ENCODE data around the gene ECEL1. TPM values are rescaled to one million over a fixed set of nuclear protein-coding genes. Genes with fewer than 3 reads are reported as not detected.
"Not testable (repeated sequence)": the region's sequence is repeated elsewhere in the genome, so short reads cannot be mapped to it uniquely, and the experiment has no call there.

The ECEL1 gene
- total and polyA plus RNA-seq, 2 donors (not counting 1 experiment from before 2014, with no cell fraction given): 0.47 TPM; not detected in 1

DNA sequence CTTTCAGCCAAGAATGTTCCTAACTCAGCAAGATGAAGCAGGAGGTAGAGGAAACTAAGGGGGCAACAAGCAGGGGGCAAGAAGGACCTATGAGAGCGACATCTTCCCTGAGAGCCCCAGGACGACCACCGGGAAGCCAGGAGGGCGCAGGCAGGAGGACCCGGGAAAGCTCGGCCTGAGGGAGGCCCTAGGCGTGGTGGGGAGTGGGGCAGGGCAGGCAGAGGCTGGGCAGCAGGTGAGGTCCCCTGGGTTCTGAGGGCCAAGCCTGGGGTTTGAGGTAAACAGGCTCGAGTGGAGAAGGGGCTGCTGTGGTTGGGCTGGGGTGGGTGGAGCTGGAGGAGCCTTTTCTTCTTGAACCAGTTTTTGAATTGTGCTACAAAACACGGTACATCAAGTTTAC is 33.0 kb downstream of the ECEL1 start:
- no peak overlapping the region for H3K27ac Mint-ChIP-seq
- WGBS (ENCODE audit: insufficient coverage): 95% methylated on average over 8 of the region's 9 CpGs
- peaks cover 19% of the 10 kb centered on the region for H3K27me3 Mint-ChIP-seq

DNA sequence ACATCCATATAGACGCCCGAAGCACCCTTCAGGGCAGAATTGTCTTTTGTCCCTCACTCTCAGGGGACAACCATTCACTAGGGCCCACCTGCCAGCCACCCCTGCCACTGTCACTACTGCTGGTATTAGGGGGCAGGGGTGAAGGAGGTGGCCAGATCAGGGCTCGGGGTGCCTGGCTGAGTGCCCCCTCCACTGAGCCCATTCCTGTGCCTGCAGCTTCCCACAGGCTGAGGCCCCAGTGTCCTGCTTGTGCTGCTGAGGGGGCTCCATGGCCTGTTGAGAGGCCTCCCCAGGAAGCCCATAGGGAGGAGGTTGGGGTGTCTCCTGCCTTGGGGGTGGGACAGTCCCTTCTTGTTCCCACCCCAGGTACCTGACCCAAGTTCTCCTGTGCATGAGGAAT is 36.0 kb downstream of the ECEL1 start:
- H4K20me1 ChIP-seq (ENCODE audit: control insufficient read depth, insufficient read depth, low read length, poor library complexity, severe bottlenecking); H3K79me2 ChIP-seq (ENCODE audit: control insufficient read depth, insufficient read depth, low read length); H3K4me2 ChIP-seq (replicated peaks; ENCODE audit: low read depth, low read length, poor library complexity, severe bottlenecking); CTCF ChIA-PET; H2AFZ ChIP-seq (ENCODE audit: insufficient read depth, low read depth, low read length, poor library complexity, severe bottlenecking); H3K4me3 Mint-ChIP-seq; H3K4me1 Mint-ChIP-seq; H3K27ac Mint-ChIP-seq; ATAC-seq (ENCODE audit: low read depth); intact Hi-C loops (cut with micrococcal nuclease); DNase-seq; H3K9me3 Mint-ChIP-seq (ENCODE audit: insufficient read depth); POLR2A ChIA-PET; H3K27me3 ChIP-seq (replicated peaks in 1 of 4; ENCODE audit: control extremely low read depth in 1 of 4, control insufficient read depth in 3 of 4, insufficient read depth in 4 of 4, low read length in 3 of 4); H3K36me3 ChIP-seq (replicated peaks in 1 of 2; ENCODE audit: control extremely low read depth in 1 of 2, control insufficient read depth in 1 of 2, extremely low read depth in 1 of 2, insufficient read depth in 2 of 2, low read length in 1 of 2); H3K9me3 ChIP-seq (ENCODE audit: control extremely low read depth in 1 of 3, control insufficient read depth in 2 of 3, insufficient read depth in 1 of 3, low read length in 2 of 3); H3K4me1 ChIP-seq (ENCODE audit: control insufficient read depth in 2 of 2, insufficient read depth in 2 of 2, low read length in 2 of 2); H3K4me3 ChIP-seq (ENCODE audit: control extremely low read depth in 1 of 5, extremely low read depth in 1 of 5, insufficient read depth in 1 of 5, low read depth in 2 of 5, low read length in 4 of 5); H3K27ac ChIP-seq (ENCODE audit: low read length in 2 of 2); H3K9ac ChIP-seq (ENCODE audit: low read length): not testable (repeated sequence)
- H3K27me3 Mint-ChIP-seq: peaks cover 12% of the 10 kb centered on the region
- 90% methylated on average over 3 of the region's 3 CpGs for WGBS (ENCODE audit: insufficient coverage)

More for the DNA sequence above, 33.0 kb downstream of the ECEL1 start:
- no peak overlapping the region for H3K4me3 ChIP-seq (ENCODE audit: control extremely low read depth in 1 of 5, extremely low read depth in 1 of 5, insufficient read depth in 1 of 5, low read depth in 2 of 5, low read length in 4 of 5)
- Mint-ChIP-seq H3K4me3 (no peak overlapping the region), H3K9me3 (ENCODE audit: insufficient read depth) (no peaks in the 10 kb centered on the region), H3K4me1 (no peaks in the 10 kb centered on the region)
- DNase-seq (no peak), ATAC-seq (ENCODE audit: low read depth) (no peak)
- peaks cover 0 to 8% (median 0%) of the 10 kb centered on the region in 3 donors for H3K9me3 ChIP-seq (ENCODE audit: control extremely low read depth in 1 of 3, control insufficient read depth in 2 of 3, insufficient read depth in 1 of 3, low read length in 2 of 3)
- CTCF ChIA-PET: no interaction called here
- no peak overlapping the region for H3K4me2 ChIP-seq (replicated peaks; ENCODE audit: low read depth, low read length, poor library complexity, severe bottlenecking)
- H3K36me3 ChIP-seq (replicated peaks in 1 of 2; ENCODE audit: control extremely low read depth in 1 of 2, control insufficient read depth in 1 of 2, extremely low read depth in 1 of 2, insufficient read depth in 2 of 2, low read length in 1 of 2): no peaks in the 10 kb centered on the region
- no peaks in the 10 kb centered on the region for H3K4me1 ChIP-seq (ENCODE audit: control insufficient read depth in 2 of 2, insufficient read depth in 2 of 2, low read length in 2 of 2)
- H4K20me1 ChIP-seq (ENCODE audit: control insufficient read depth, insufficient read depth, low read length, poor library complexity, severe bottlenecking): no peaks in the 10 kb centered on the region
- TF ChIP-seq, protein P1, sequence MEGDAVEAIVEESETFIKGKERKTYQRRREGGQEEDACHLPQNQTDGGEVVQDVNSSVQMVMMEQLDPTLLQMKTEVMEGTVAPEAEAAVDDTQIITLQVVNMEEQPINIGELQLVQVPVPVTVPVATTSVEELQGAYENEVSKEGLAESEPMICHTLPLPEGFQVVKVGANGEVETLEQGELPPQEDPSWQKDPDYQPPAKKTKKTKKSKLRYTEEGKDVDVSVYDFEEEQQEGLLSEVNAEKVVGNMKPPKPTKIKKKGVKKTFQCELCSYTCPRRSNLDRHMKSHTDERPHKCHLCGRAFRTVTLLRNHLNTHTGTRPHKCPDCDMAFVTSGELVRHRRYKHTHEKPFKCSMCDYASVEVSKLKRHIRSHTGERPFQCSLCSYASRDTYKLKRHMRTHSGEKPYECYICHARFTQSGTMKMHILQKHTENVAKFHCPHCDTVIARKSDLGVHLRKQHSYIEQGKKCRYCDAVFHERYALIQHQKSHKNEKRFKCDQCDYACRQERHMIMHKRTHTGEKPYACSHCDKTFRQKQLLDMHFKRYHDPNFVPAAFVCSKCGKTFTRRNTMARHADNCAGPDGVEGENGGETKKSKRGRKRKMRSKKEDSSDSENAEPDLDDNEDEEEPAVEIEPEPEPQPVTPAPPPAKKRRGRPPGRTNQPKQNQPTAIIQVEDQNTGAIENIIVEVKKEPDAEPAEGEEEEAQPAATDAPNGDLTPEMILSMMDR (IDR thresholded peaks at IDR 0.05): no peak
- TF ChIP-seq EZH2 (IDR thresholded peaks at IDR 0.05; ENCODE audit: borderline replicate concordance, insufficient read depth, low read depth, low read length, poor library complexity, severe bottlenecking): no peak
- no peak overlapping the region for H3K9ac ChIP-seq (ENCODE audit: low read length)
- peaks cover 0 to 10% (median 0%) of the 10 kb centered on the region in 4 experiments for H3K27me3 ChIP-seq (replicated peaks in 1 of 4; ENCODE audit: control extremely low read depth in 1 of 4, control insufficient read depth in 3 of 4, insufficient read depth in 4 of 4, low read length in 3 of 4)
- H2AFZ ChIP-seq (ENCODE audit: insufficient read depth, low read depth, low read length, poor library complexity, severe bottlenecking): no peak overlapping the region
- intact Hi-C loops (cut with micrococcal nuclease): no loop called here
- H3K79me2 ChIP-seq (ENCODE audit: control insufficient read depth, insufficient read depth, low read length): no peaks in the 10 kb centered on the region
- POLR2A ChIA-PET: interaction anchor here (0.7 kb wide), 1 partner anchor 173 kb away, joined by 5 read pairs; no protein-coding TSS in a partner anchor
- no peak overlapping the region for H3K27ac ChIP-seq (ENCODE audit: low read length in 2 of 2)

All from B cell (primary cell).